Duodenal mucosa (tissue), 2 donors: ENCODE measurements around the gene ZDHHC17.

ENCODE experiments used
- H3K27ac ChIP-seq: one replicate; pipeline ENCODE4 v1.7.0; 2013; ENCODE audit warnings: low read depth, low read length
- H3K27me3 ChIP-seq, 2 donors: one replicate each; pipeline ENCODE4 v1.7.0; 2013; ENCODE audit warnings: low read length in 2 of 2, control low read depth in 1 of 2; ENCODE audit not compliant: insufficient read depth in 2 of 2, control insufficient read depth in 1 of 2
- H3K36me3 ChIP-seq, 2 donors: one replicate each; pipeline ENCODE4 v1.7.0; 2013; ENCODE audit warnings: low read length in 2 of 2, control low read depth in 1 of 2; ENCODE audit not compliant: insufficient read depth in 2 of 2, control insufficient read depth in 1 of 2
- H3K4me1 ChIP-seq, 2 donors: one replicate each; pipeline ENCODE4 v1.7.0; 2013; ENCODE audit warnings: low read length in 2 of 2, control low read depth in 1 of 2; ENCODE audit not compliant: insufficient read depth in 2 of 2, control insufficient read depth in 1 of 2
- H3K4me3 ChIP-seq, 2 donors: one replicate each; pipeline ENCODE4 v1.7.0; 2013; ENCODE audit warnings: low read length in 2 of 2, low read depth in 1 of 2
- H3K9ac ChIP-seq, 2 donors: one replicate each; pipeline ENCODE4 v1.7.0; 2013; ENCODE audit warnings: low read length in 2 of 2, low read depth in 1 of 2
- H3K9me3 ChIP-seq, 2 donors: one replicate each; pipeline ENCODE4 v1.7.0; 2013; ENCODE audit warnings: low read length in 2 of 2, control low read depth in 1 of 2; ENCODE audit not compliant: control insufficient read depth in 1 of 2

Gene ZDHHC17

GRCh38 chr12:76787689-76788088, 23.8 kb downstream of the ZDHHC17 start:
- H3K36me3 ChIP-seq: no peaks in the 10 kb centered on the region
- H3K9me3 ChIP-seq: no peaks in the 10 kb centered on the region
- H3K4me3 ChIP-seq: no peak overlapping the region
- no peaks in the 10 kb centered on the region for H3K27me3 ChIP-seq
- peaks cover 5 to 6% of the 10 kb centered on the region in 2 donors for H3K4me1 ChIP-seq
- no peak overlapping the region for H3K9ac ChIP-seq
- no peak overlapping the region for H3K27ac ChIP-seq

- Histone ChIP-seq H3K36me3 (no peaks in the 10 kb centered on the region), H3K9me3 (no peaks in the 10 kb centered on the region), H3K4me1 (peaks cover 5 to 6% of the 10 kb centered on the region in 2 donors), H3K27me3 (no peaks in the 10 kb centered on the region), H3K4me3 (no peak overlapping the region), H3K9ac (no peak overlapping the region), H3K27ac (no peak overlapping the region)
These were observed 25.6 kb downstream of the ZDHHC17 start for GRCh38 chr12:76789335-76790050.

GRCh38 chr12:76790564-76791552, 26.9 kb downstream of the ZDHHC17 start:
- Histone ChIP-seq H3K9ac (no peak overlapping the region), H3K27me3 (no peaks in the 10 kb centered on the region)

DNA sequence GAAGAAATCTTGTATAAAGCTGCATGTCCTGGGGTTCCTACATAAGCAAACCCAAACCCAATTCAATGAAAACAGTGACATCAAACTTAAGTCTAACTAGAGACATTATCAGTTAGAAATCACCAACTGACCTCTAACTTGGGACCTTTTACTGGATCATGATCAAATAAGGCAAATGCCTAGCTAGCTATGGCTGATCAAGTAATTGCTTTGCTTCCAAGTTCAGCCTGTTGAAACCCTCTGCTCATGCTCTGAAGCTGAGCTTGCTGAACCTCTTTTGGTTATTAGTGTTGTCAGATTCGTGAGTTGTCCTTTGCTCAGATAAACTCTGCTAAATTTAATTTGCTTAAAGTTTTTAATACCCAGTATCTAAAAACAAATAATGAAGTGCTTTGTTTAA, 28.9 kb downstream of the ZDHHC17 start:
- H3K9ac ChIP-seq: no peak overlapping the region
- no peak overlapping the region for H3K4me3 ChIP-seq
- peaks cover 4 to 6% of the 10 kb centered on the region in 2 donors for H3K4me1 ChIP-seq
- no peaks in the 10 kb centered on the region for H3K36me3 ChIP-seq
- H3K27me3 ChIP-seq: no peaks in the 10 kb centered on the region
- H3K27ac ChIP-seq: no peak overlapping the region
- H3K9me3 ChIP-seq: no peaks in the 10 kb centered on the region

More at GRCh38 chr12:76790564-76791552, 26.9 kb downstream of the ZDHHC17 start:
- Histone ChIP-seq H3K36me3 (no peaks in the 10 kb centered on the region), H3K27ac (no peak overlapping the region), H3K4me3 (no peak overlapping the region), H3K4me1 (peaks cover 5 to 6% of the 10 kb centered on the region in 2 donors), H3K9me3 (no peaks in the 10 kb centered on the region)

DNA sequence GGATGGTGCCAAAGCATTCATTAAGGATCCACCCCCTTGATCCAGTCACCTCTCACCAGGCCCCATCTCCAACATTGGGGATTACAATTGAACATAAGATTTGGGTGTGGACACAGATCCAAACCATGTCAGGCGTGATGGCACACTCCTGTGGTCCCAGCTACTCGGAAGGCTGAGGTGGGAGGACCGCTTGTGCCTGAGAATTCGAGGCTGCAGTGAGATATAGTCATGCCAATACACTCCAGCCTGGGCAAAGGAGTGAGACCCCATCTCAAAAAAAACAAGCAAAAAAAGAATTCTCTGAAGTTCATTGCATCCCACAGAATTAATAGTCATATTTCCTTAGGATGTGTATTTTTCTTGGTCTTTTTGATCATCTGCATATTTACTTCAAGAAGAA, 34.9 kb downstream of the ZDHHC17 start:
- H3K36me3 ChIP-seq: peaks cover 0 to 3% of the 10 kb centered on the region in 2 donors
- H3K4me1 ChIP-seq: no peaks in the 10 kb centered on the region
- no peak overlapping the region for H3K4me3 ChIP-seq
- H3K9me3 ChIP-seq: peaks cover 0 to 8% of the 10 kb centered on the region in 2 donors
- H3K9ac ChIP-seq: no peak overlapping the region
- no peaks in the 10 kb centered on the region for H3K27me3 ChIP-seq
- H3K27ac ChIP-seq: no peak overlapping the region

DNA sequence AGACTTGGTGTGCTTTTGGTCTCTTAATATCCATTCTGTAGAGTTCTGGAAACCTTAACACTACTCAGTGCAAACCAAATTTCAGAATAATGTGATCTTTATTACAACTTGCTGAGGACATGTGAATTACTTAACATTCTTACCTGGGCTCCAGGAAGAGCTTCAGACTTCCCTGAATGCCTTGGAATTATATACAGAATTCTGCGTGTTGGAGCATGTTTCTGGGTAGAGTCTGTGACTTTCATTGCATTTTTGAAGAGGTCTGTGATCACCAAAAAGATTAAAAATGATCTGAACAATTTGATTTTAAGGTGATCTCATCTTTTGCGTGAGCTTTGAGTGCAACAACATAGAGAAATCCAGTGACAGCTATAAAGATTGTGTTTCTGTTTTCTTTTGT, 35.4 kb downstream of the ZDHHC17 start:
- Histone ChIP-seq H3K4me3 (no peak overlapping the region), H3K27me3 (no peaks in the 10 kb centered on the region), H3K27ac (no peak overlapping the region), H3K36me3 (peaks cover 0 to 3% of the 10 kb centered on the region in 2 donors), H3K9me3 (peaks cover 0 to 8% of the 10 kb centered on the region in 2 donors), H3K9ac (no peak overlapping the region), H3K4me1 (no peaks in the 10 kb centered on the region)

DNA sequence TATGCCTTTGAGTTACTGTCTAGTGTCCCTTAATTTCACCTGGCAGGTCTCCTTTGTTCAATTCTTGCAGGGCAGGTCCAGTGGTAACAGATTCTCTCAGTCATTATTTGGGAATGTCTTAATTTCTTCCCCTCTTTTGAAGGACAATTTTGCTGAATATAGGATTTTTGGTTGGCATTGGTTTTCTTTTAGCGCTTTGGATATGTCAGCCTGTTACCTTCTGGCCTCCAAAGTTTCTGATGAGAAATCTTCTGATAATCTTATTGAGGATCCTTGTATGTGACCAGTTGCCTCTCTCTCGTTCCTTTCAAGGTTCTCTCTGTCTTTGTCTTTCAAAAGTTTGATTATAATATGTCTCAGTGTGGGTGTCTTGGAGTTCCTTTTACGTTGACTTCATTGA, 38.1 kb downstream of the ZDHHC17 start:
- Histone ChIP-seq H3K9ac (no peak overlapping the region), H3K27ac (no peak overlapping the region), H3K36me3 (peaks cover 0 to 17% of the 10 kb centered on the region in 2 donors), H3K27me3 (no peaks in the 10 kb centered on the region), H3K4me1 (no peaks in the 10 kb centered on the region), H3K4me3 (no peak overlapping the region), H3K9me3 (peaks cover 0 to 8% of the 10 kb centered on the region in 2 donors)

GRCh38 chr12:76804435-76804976, 40.6 kb downstream of the ZDHHC17 start:
- Histone ChIP-seq H3K4me1 (no peaks in the 10 kb centered on the region), H3K4me3 (peak overlapping the region in 1 of 2 donors; percentile 37), H3K9ac (no peak overlapping the region), H3K27ac (no peak overlapping the region), H3K27me3 (no peaks in the 10 kb centered on the region), H3K36me3 (peaks cover 0 to 17% of the 10 kb centered on the region in 2 donors), H3K9me3 (peaks cover 0 to 8% of the 10 kb centered on the region in 2 donors)

- Histone ChIP-seq H3K4me3 (no peak overlapping the region), H3K9me3 (no peaks in the 10 kb centered on the region), H3K27ac (no peak overlapping the region), H3K27me3 (no peaks in the 10 kb centered on the region), H3K4me1 (no peaks in the 10 kb centered on the region), H3K36me3 (peaks cover 3 to 30% of the 10 kb centered on the region in 2 donors), H3K9ac (no peak overlapping the region)
These were observed 46.9 kb downstream of the ZDHHC17 start for GRCh38 chr12:76810671-76811419.
